Ovary (tissue), 3 donors: ENCODE measurements around the gene PITPNM3.

ENCODE experiments used
- CTCF ChIP-seq, 3 donors: fragments of 450-650 bp in 2 of 3; fragments of 200-600 bp in 1 of 3; IDR thresholded peaks; one replicate each; pipeline versions ENCODE4 v1.5.1 to v1.8.0; 2016 to 2022; ENCODE audit warnings: antibody characterized with exemption in 3 of 3, mild to moderate bottlenecking in 1 of 3
- EP300 ChIP-seq: sonication (generic); formaldehyde crosslinking; IDR thresholded peaks from one replicate; pipeline ENCODE4 v1.6.1; 2017; ENCODE audit warnings: antibody characterized with exemption
- POLR2A ChIP-seq: fragments of 450-650 bp; IDR thresholded peaks from one replicate; pipeline ENCODE4 v1.6.1; 2017; ENCODE audit warnings: antibody characterized with exemption, mild to moderate bottlenecking, moderate library complexity
- donor health status: DM: no; HTN: no; CAD: no.

- TF ChIP-seq CTCF (IDR thresholded peaks at IDR 0.05) (peak; percentile 58 to 71 (median 61)), EP300 (no peak), POLR2A (no peak)
Observed at GRCh38 chr17:6421700-6422604, 134.4 kb downstream of the PITPNM3 start.
